GM12891 (cell line): ENCODE data around the gene KRTAP5-6.
"Not testable (repeated sequence)": the region's sequence is repeated elsewhere in the genome, so short reads cannot be mapped to it uniquely, and the experiment has no call there.

ENCODE experiments used
- POLR2A ChIP-seq: IDR thresholded peaks from 2 replicates; pipeline ENCODE4 v1.6.1; 2011; ENCODE audit warnings: low read depth, low read length, control low read depth
- POLR2AphosphoS5 ChIP-seq: IDR thresholded peaks from 2 replicates; pipeline ENCODE4 v1.6.1; 2011; ENCODE audit warnings: low read depth, low read length, control low read depth

- TF ChIP-seq POLR2A, POLR2AphosphoS5: not testable (repeated sequence)
Observed at GRCh38 chr11:1661454-1662269, 35.3 kb upstream of the KRTAP5-6 start.
